Dendritic cell treated with granulocyte-macrophage colony-stimulating factor and Interleukin-4, amounts not matched to agents 40 ng/mL and 50 ng/mL, for 4 days (primary cell): ENCODE results near the gene HSPA2.

Experiments used
- H3K27ac Mint-ChIP-seq: one replicate; pipeline ENCODE4 v1.8.0; 2022; ENCODE audit warnings: mild to moderate bottlenecking, mixed read lengths
- H3K27me3 Mint-ChIP-seq: one replicate; pipeline ENCODE4 v1.8.0; 2022; ENCODE audit warnings: mild to moderate bottlenecking, mixed read lengths
- H3K36me3 Mint-ChIP-seq: one replicate; pipeline ENCODE4 v1.8.0; 2022; ENCODE audit warnings: low read depth, mixed read lengths
- H3K4me1 Mint-ChIP-seq: one replicate; pipeline ENCODE4 v1.8.0; 2022; ENCODE audit warnings: low read depth, mixed read lengths
- H3K4me3 Mint-ChIP-seq: one replicate; pipeline ENCODE4 v1.8.0; 2022; ENCODE audit warnings: mild to moderate bottlenecking, moderate library complexity, mixed read lengths
- H3K9me3 Mint-ChIP-seq: one replicate; pipeline ENCODE4 v1.8.0; 2022; ENCODE audit warnings: mixed read lengths
- intact Hi-C: fragments of 100-400 bp; cut with micrococcal nuclease; formaldehyde crosslinking; loops from one replicate; pipeline ENCODE4 v1.15.0; 2022

HSPA2 gene

DNA sequence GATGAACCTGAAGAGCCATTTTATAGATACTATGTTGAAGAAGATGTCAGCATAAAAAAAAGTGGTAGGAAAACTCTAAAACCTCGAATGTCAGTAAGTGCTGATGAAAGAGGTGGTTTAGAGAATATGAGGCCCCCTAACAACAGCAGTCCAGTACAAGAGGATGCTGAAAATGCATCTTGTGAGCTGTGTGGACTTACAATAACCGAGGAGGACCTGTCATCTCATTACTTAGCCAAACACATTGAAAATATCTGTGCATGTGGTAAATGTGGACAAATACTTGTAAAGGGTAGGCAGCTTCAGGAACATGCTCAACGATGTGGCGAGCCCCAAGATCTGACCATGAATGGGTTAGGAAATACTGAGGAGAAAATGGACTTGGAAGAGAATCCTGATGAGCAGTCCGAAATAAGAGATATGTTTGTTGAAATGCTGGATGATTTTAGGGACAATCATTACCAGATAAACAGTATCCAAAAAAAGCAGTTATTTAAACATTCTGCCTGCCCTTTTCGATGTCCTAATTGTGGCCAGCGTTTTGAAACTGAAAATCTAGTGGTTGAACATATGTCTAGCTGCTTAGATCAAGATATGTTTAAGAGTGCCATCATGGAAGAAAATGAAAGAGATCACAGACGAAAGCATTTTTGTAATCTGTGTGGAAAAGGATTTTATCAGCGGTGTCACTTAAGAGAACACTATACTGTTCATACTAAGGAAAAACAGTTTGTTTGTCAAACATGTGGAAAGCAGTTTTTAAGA is 17.8 kb upstream of the HSPA2 start:
- no peak overlapping the region for H3K4me3 Mint-ChIP-seq
- H3K36me3 Mint-ChIP-seq: peaks cover 21% of the 10 kb centered on the region
- intact Hi-C loops: no loop called here
- H3K27ac Mint-ChIP-seq: no peak overlapping the region
- H3K27me3 Mint-ChIP-seq: no peaks in the 10 kb centered on the region
- H3K4me1 Mint-ChIP-seq: peaks cover 10% of the 10 kb centered on the region
- H3K9me3 Mint-ChIP-seq: no peaks in the 10 kb centered on the region

DNA sequence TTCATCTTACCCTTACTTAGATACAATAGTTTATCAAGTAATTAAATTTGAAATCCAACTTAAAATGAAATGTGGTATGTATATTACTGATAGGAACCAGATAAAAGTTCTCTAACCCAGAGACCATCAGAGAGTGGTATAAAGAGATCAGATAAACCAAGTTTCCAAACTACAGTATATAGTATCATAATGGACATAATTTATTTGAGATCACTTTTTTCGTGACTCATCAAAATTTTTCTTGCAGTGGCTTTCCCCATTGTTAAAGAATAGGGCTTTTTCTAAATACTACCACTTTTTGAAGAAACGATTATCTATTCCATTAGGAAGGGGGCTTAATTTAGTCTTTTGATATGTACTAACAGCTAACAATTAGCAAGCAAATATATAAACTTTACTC is 15.2 kb upstream of the HSPA2 start:
- intact Hi-C loops: no loop called here
- no peak overlapping the region for H3K4me3 Mint-ChIP-seq

GRCh38 chr14:64531567-64531966 is 9.0 kb upstream of the HSPA2 start:
- no peaks in the 10 kb centered on the region for H3K9me3 Mint-ChIP-seq
- H3K27me3 Mint-ChIP-seq: no peaks in the 10 kb centered on the region
- H3K4me1 Mint-ChIP-seq: no peaks in the 10 kb centered on the region
- H3K4me3 Mint-ChIP-seq: no peak overlapping the region
- H3K27ac Mint-ChIP-seq: no peak overlapping the region
- intact Hi-C loops: no loop called here
- H3K36me3 Mint-ChIP-seq: peaks cover 21% of the 10 kb centered on the region

More for the DNA sequence above, 15.2 kb upstream of the HSPA2 start:
- Mint-ChIP-seq H3K27ac (no peak overlapping the region), H3K36me3 (peaks cover 37% of the 10 kb centered on the region), H3K4me1 (peaks cover 5% of the 10 kb centered on the region), H3K9me3 (no peaks in the 10 kb centered on the region), H3K27me3 (no peaks in the 10 kb centered on the region)

DNA sequence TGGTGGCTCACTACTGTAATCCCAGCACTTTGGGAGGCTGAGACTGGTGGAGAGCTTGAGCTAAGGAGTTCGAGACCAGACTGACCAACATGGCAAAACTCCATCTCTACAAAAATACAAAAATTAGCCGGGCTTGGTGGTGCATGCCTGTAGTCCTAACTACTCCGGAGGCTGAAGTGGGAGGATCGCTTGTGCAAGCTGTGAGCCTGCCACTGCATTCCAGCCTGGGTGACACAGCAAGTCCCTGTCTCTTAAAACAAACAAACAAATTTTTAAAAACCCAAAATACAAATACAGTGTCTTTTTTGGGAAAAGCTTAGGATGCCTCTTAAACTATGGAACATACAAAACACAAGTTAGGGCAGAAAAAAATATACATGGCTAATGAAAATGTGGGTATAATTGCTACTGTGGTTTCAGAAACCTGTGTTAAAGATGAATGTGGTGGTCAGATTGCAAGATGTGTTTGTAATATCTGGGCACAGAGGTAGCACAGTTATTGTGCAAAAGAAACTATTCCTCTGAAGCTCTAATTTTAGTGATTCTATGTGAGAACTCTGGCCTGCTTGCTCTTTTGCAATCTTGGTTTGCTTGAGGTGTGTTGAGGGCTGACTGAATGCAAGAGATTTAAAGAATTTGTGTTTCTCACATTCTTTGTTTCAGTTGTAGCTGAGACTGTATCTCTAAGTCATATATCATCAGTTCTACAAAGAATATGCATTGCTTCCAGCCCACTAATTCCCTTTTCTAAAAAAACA is 3.9 kb upstream of the HSPA2 start:
- peaks cover 24% of the 10 kb centered on the region for H3K4me1 Mint-ChIP-seq
- no peak overlapping the region for H3K4me3 Mint-ChIP-seq
- no peak overlapping the region for H3K27ac Mint-ChIP-seq
- peaks cover 24% of the 10 kb centered on the region for H3K27me3 Mint-ChIP-seq
- intact Hi-C loops: no loop called here
- H3K9me3 Mint-ChIP-seq: no peaks in the 10 kb centered on the region
- peaks cover 15% of the 10 kb centered on the region for H3K36me3 Mint-ChIP-seq

- Mint-ChIP-seq H3K27me3 (peaks cover 52% of the 10 kb centered on the region), H3K36me3 (peaks cover 15% of the 10 kb centered on the region), H3K27ac (no peak overlapping the region), H3K4me1 (peaks cover 34% of the 10 kb centered on the region), H3K9me3 (no peaks in the 10 kb centered on the region), H3K4me3 (peak overlapping the region; percentile 91)
- intact Hi-C loops: loop anchor here (2.0 to 5.0 kb wide), 2 partner anchors 37 to 96 kb away; partner anchors contain the start of gene ZBTB1
Measured at GRCh38 chr14:64541261-64541971, 875 bp downstream of the HSPA2 start.

DNA sequence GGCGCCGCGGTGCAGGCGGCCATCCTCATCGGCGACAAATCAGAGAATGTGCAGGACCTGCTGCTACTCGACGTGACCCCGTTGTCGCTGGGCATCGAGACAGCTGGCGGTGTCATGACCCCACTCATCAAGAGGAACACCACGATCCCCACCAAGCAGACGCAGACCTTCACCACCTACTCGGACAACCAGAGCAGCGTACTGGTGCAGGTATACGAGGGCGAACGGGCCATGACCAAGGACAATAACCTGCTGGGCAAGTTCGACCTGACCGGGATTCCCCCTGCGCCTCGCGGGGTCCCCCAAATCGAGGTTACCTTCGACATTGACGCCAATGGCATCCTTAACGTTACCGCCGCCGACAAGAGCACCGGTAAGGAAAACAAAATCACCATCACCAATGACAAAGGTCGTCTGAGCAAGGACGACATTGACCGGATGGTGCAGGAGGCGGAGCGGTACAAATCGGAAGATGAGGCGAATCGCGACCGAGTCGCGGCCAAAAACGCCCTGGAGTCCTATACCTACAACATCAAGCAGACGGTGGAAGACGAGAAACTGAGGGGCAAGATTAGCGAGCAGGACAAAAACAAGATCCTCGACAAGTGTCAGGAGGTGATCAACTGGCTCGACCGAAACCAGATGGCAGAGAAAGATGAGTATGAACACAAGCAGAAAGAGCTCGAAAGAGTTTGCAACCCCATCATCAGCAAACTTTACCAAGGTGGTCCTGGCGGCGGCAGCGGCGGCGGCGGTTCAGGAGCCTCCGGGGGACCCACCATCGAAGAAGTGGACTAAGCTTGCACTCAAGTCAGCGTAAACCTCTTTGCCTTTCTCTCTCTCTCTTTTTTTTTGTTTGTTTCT is 1.7 kb downstream of the HSPA2 start:
- Mint-ChIP-seq H3K36me3 (peaks cover 15% of the 10 kb centered on the region), H3K9me3 (no peaks in the 10 kb centered on the region), H3K27ac (no peak overlapping the region), H3K27me3 (peaks cover 58% of the 10 kb centered on the region), H3K4me3 (peak overlapping the region; percentile 60), H3K4me1 (peaks cover 34% of the 10 kb centered on the region)
- intact Hi-C loops: loop anchor here (2.0 to 5.0 kb wide), 2 partner anchors 37 to 95 kb away; partner anchors contain the start of gene ZBTB1

- H3K27me3 Mint-ChIP-seq: peaks cover 59% of the 10 kb centered on the region
- H3K4me3 Mint-ChIP-seq: no peak overlapping the region
- H3K9me3 Mint-ChIP-seq: no peaks in the 10 kb centered on the region
- no peak overlapping the region for H3K27ac Mint-ChIP-seq
- intact Hi-C loops: loop anchor here (5.0 kb wide), 1 partner anchor 94 kb away; no protein-coding TSS in a partner anchor
- H3K36me3 Mint-ChIP-seq: peaks cover 15% of the 10 kb centered on the region
- H3K4me1 Mint-ChIP-seq: peaks cover 34% of the 10 kb centered on the region
Measured at GRCh38 chr14:64542836-64543201, 2.3 kb downstream of the HSPA2 start.

- Mint-ChIP-seq H3K9me3 (no peaks in the 10 kb centered on the region), H3K36me3 (peaks cover 15% of the 10 kb centered on the region), H3K27ac (no peak overlapping the region), H3K4me1 (peaks cover 37% of the 10 kb centered on the region), H3K27me3 (peaks cover 66% of the 10 kb centered on the region), H3K4me3 (no peak overlapping the region)
- intact Hi-C loops: loop anchor here (5.0 kb wide), 1 partner anchor 93 kb away; no protein-coding TSS in a partner anchor
Measured at GRCh38 chr14:64544607-64545312, 4.2 kb downstream of the HSPA2 start.

DNA sequence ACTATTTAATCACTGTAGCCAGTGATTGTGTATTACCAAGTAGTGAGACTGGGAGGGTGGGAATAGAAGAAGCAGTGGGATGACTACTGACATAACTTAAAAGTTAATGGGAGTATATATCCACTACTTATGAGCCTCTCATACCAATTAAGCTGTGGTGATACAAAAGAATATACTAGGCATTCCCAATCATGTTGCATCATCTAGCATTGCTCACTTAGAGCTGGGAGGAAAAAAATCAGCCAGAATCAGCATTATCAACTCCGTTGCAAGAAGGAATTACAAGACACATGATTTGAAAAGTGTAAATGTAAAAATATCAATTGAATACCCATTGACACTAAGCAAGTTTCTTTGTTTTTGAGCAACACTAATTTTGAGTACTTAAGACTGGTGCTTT is 8.5 kb downstream of the HSPA2 start:
- H3K27ac Mint-ChIP-seq: no peak overlapping the region
- H3K36me3 Mint-ChIP-seq: no peaks in the 10 kb centered on the region
- no peaks in the 10 kb centered on the region for H3K9me3 Mint-ChIP-seq
- intact Hi-C loops: no loop called here
- H3K4me3 Mint-ChIP-seq: no peak overlapping the region
- peaks cover 63% of the 10 kb centered on the region for H3K27me3 Mint-ChIP-seq
- H3K4me1 Mint-ChIP-seq: peaks cover 9% of the 10 kb centered on the region

DNA sequence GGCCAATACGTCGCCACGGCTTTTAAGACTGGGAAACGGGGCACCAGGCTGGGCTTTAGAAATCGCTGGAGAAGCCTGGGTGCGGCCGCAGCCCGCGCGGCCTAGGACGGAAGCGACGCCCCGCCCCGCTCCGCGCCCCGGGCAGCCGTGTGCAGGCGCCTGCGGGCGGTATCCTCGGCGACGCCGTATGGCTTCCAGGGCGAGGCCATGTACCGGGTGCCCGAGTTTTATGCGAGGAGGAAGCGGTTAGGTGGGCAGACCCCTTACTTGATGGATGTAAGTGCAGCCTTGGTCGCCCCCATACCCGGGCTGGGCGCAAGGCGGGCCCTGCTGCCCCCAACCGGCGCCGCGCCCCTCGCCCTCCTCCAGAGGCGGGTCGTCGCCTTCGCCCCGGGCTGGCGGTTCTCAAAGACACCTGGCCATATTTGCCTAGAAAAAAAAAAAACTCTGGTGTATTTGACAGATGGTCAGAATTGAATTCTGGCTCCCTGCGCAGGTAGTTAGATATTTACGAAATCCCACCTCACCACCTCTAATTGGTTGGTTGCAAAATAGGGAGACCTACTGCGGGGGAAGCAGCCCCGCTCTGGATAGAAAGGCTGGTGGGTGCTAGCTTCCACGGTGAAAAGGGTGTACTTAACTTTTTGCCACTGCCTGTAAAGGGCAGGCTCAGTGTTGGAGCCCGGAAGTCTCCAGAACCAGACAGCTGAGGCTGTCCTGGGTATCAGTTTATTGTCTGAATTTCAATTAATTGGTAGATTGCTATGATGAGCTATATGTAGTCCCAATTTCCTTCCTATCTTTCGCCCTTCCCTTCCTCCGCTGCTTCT is 9.5 kb downstream of the HSPA2 start, which contains the start of gene PPP1R36:
PPP1R36 (plus strand) TSS at position 171 of the 830 bp plus-strand sequence; CDS start at position 208, 37 bp downstream.
- H3K4me1 Mint-ChIP-seq: peaks cover 9% of the 10 kb centered on the region
- no peaks in the 10 kb centered on the region for H3K9me3 Mint-ChIP-seq
- peak within 1 kb of the TSS; percentile 62 for H3K4me3 Mint-ChIP-seq
- H3K27ac Mint-ChIP-seq: no peak within 1 kb of the TSS
- no peaks in the 10 kb centered on the region for H3K36me3 Mint-ChIP-seq
- intact Hi-C loops: no loop called here
- peaks cover 63% of the 10 kb centered on the region for H3K27me3 Mint-ChIP-seq

DNA sequence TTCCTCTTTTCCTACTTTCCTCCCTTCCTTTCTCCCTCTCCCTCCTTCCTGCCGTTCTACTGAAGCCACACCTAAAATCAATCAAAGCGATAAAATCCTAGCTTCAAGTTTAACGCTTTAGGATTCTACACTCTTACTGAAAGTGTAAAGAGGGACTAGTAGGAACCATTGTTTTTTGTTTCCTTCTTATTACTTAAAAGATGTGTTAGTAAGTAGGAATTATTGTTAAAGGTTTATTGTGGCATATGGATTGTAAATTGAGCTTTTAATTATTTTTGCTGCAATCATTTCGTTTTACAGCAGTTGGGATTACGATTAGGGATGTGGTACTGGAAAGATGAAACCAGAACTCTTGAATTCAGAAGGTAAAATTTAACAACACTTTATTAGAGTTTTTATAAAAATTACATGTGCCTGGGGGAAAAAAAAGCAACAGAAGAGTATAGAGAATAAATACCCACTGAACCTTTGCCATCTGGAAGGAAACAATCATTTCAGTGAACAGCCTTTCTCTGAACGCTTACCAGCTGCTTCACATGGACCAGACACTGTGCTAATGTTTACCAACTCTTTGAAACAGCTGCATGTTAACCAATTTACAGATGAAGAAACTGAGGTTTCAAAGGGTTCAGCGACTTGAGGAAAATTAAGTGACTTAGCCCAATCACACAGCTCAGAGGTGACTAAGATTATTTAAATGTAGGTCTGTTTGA is 10.2 kb downstream of the HSPA2 start:
- H3K4me3 Mint-ChIP-seq: no peak overlapping the region
- H3K27ac Mint-ChIP-seq: no peak overlapping the region
- intact Hi-C loops: no loop called here
- no peaks in the 10 kb centered on the region for H3K9me3 Mint-ChIP-seq
- H3K27me3 Mint-ChIP-seq: peaks cover 59% of the 10 kb centered on the region
- no peaks in the 10 kb centered on the region for H3K36me3 Mint-ChIP-seq
- peaks cover 9% of the 10 kb centered on the region for H3K4me1 Mint-ChIP-seq

- Mint-ChIP-seq H3K9me3 (no peaks in the 10 kb centered on the region), H3K4me1 (peaks cover 2% of the 10 kb centered on the region), H3K27me3 (peaks cover 37% of the 10 kb centered on the region), H3K36me3 (no peaks in the 10 kb centered on the region), H3K27ac (no peak overlapping the region), H3K4me3 (no peak overlapping the region)
- intact Hi-C loops: no loop called here
Measured at GRCh38 chr14:64554556-64554955, 14.0 kb downstream of the HSPA2 start.
